Hematopoietic multipotent progenitor cell treated with erythropoietin and hydrocortisone succinate and interleukin-3 and kit ligand, for 4 days (in vitro differentiated cells): Measurements from ENCODE around the gene INPP5A.
"Not testable (repeated sequence)": the region's sequence is repeated elsewhere in the genome, so short reads cannot be mapped to it uniquely, and the experiment has no call there.

ENCODE experiments used
- DNase-seq: peaks from one replicate; pipeline ENCODE4 v3.0.0-alpha.2; 2015

The INPP5A gene

GRCh38 chr10:132664407-132664806 lies 126.8 kb downstream of the INPP5A start:
- peak; percentile 10 for DNase-seq

- no peak for DNase-seq
Measured at GRCh38 chr10:132664883-132665282, 127.3 kb downstream of the INPP5A start.

- peak; percentile 26 for DNase-seq
Measured at GRCh38 chr10:132665946-132666704, 128.5 kb downstream of the INPP5A start.

GRCh38 chr10:132666705-132667341 lies 129.2 kb downstream of the INPP5A start:
- no peak for DNase-seq

GRCh38 chr10:132667342-132668047 lies 129.9 kb downstream of the INPP5A start:
- DNase-seq: no peak

- no peak for DNase-seq
Measured at GRCh38 chr10:132668048-132668394, 130.4 kb downstream of the INPP5A start.

- no peak for DNase-seq
Measured at GRCh38 chr10:132669208-132669861, 131.7 kb downstream of the INPP5A start.

- no peak for DNase-seq
Measured at GRCh38 chr10:132670546-132671227, 133.1 kb downstream of the INPP5A start.

GRCh38 chr10:132671228-132672154 lies 133.9 kb downstream of the INPP5A start:
- DNase-seq: peak; percentile 52

GRCh38 chr10:132673746-132674145 lies 136.2 kb downstream of the INPP5A start:
- DNase-seq: not testable (repeated sequence)

- no peak for DNase-seq
Measured at GRCh38 chr10:132674311-132674710, 136.7 kb downstream of the INPP5A start.

- DNase-seq: no peak
Measured at GRCh38 chr10:132675031-132675740, 137.6 kb downstream of the INPP5A start.

GRCh38 chr10:132676193-132676891 lies 138.8 kb downstream of the INPP5A start:
- no peak for DNase-seq

GRCh38 chr10:132677096-132677472 lies 139.5 kb downstream of the INPP5A start:
- DNase-seq: no peak

- DNase-seq: no peak
Measured at GRCh38 chr10:132677473-132678227, 140.1 kb downstream of the INPP5A start.

- no peak for DNase-seq
Measured at GRCh38 chr10:132678436-132679216, 141.0 kb downstream of the INPP5A start.

GRCh38 chr10:132679217-132679595 lies 141.6 kb downstream of the INPP5A start:
- no peak for DNase-seq

- DNase-seq: no peak
Measured at GRCh38 chr10:132679640-132680039, 142.1 kb downstream of the INPP5A start.

- DNase-seq: not testable (repeated sequence)
Measured at GRCh38 chr10:132680741-132681140, 143.2 kb downstream of the INPP5A start.
